ENCODE measurements around the gene NUMB. TPM values are rescaled to one million over a fixed set of nuclear protein-coding genes. Genes with fewer than 3 reads are reported as not detected.

NUMB gene
- total RNA-seq, 1 experiment from 2014 or later, result 75.2 TPM

GRCh38 chr14:73461478-73462047 lies 3.2 kb upstream of the NUMB start:
- intact Hi-C loops (cut with micrococcal nuclease; ENCODE audit: unreplicated experiment), result no loop called here
- Mint-ChIP-seq H3K36me3 (ENCODE audit: insufficient read depth, unreplicated experiment) (peaks cover 28% of the 10 kb centered on the region), H3K9me3 (ENCODE audit: low read depth, unreplicated experiment) (no peaks in the 10 kb centered on the region), H3K27ac (ENCODE audit: unreplicated experiment) (peak overlapping the region; percentile 67), H3K27me3 (ENCODE audit: unreplicated experiment) (no peaks in the 10 kb centered on the region), H3K4me3 (ENCODE audit: low read depth, unreplicated experiment) (peak overlapping the region; percentile 58), H3K4me1 (ENCODE audit: low read depth, unreplicated experiment) (peaks cover 55% of the 10 kb centered on the region)
- no peak for DNase-seq
- CTCF ChIA-PET, result interaction anchor here (0.5 to 2.3 kb wide), 6 partner anchors 10 to 1705 kb away, joined by 3 to 9 read pairs (median 4); no protein-coding TSS in a partner anchor
- BruUV-seq (replicated peaks), result no TSS peak
- TF ChIP-seq CTCF (IDR thresholded peaks at IDR 0.05; ENCODE audit: unreplicated experiment), result no peak

GRCh38 chr14:73460691-73461127 lies 2.4 kb upstream of the NUMB start:
- no peak for DNase-seq
- no peaks in the 10 kb centered on the region for H3K9me3 Mint-ChIP-seq (ENCODE audit: low read depth, unreplicated experiment)
- H3K36me3 Mint-ChIP-seq (ENCODE audit: insufficient read depth, unreplicated experiment), result peaks cover 28% of the 10 kb centered on the region
- peak overlapping the region; percentile 17 for H3K27ac Mint-ChIP-seq (ENCODE audit: unreplicated experiment)
- peaks cover 50% of the 10 kb centered on the region for H3K4me1 Mint-ChIP-seq (ENCODE audit: low read depth, unreplicated experiment)
- CTCF ChIA-PET, result interaction anchor here (0.5 to 0.9 kb wide), 3 partner anchors 26 to 107 kb away, joined by 3 to 5 read pairs (median 3); no protein-coding TSS in a partner anchor
- no peak overlapping the region for H3K4me3 Mint-ChIP-seq (ENCODE audit: low read depth, unreplicated experiment)
- intact Hi-C loops (cut with micrococcal nuclease; ENCODE audit: unreplicated experiment), result no loop called here
- no TSS peak for BruUV-seq (replicated peaks)
- TF ChIP-seq CTCF (IDR thresholded peaks at IDR 0.05; ENCODE audit: unreplicated experiment), result no peak
- H3K27me3 Mint-ChIP-seq (ENCODE audit: unreplicated experiment), result no peaks in the 10 kb centered on the region

- peak overlapping the region; percentile 99 for H3K27ac Mint-ChIP-seq (ENCODE audit: unreplicated experiment)
- DNase-seq, result no peak
- H3K36me3 Mint-ChIP-seq (ENCODE audit: insufficient read depth, unreplicated experiment), result peaks cover 28% of the 10 kb centered on the region
- intact Hi-C loops (cut with micrococcal nuclease; ENCODE audit: unreplicated experiment), result no loop called here
- peak overlapping the region; percentile 85 for H3K4me3 Mint-ChIP-seq (ENCODE audit: low read depth, unreplicated experiment)
- TF ChIP-seq CTCF (IDR thresholded peaks at IDR 0.05; ENCODE audit: unreplicated experiment), result no peak
- BruUV-seq (replicated peaks), result no TSS peak
- H3K27me3 Mint-ChIP-seq (ENCODE audit: unreplicated experiment), result no peaks in the 10 kb centered on the region
- CTCF ChIA-PET, result interaction anchor here (0.7 to 3.8 kb wide), 2 partner anchors 159 to 164 kb away, joined by 4 to 24 read pairs; no protein-coding TSS in a partner anchor
- no peaks in the 10 kb centered on the region for H3K9me3 Mint-ChIP-seq (ENCODE audit: low read depth, unreplicated experiment)
- peaks cover 43% of the 10 kb centered on the region for H3K4me1 Mint-ChIP-seq (ENCODE audit: low read depth, unreplicated experiment)
Measured at GRCh38 chr14:73459959-73460358, 1.6 kb upstream of the NUMB start.

- no TSS peak for BruUV-seq (replicated peaks)
- intact Hi-C loops (cut with micrococcal nuclease; ENCODE audit: unreplicated experiment), result loop anchor here (1.0 kb wide), 1 partner anchor 163 kb away; no protein-coding TSS in a partner anchor
Measured at GRCh38 chr14:73457924-73458182, 493 bp downstream of the NUMB start.

More at GRCh38 chr14:73457924-73458182, 493 bp downstream of the NUMB start:
- Mint-ChIP-seq H3K27ac (ENCODE audit: unreplicated experiment) (peak overlapping the region; percentile 99), H3K4me1 (ENCODE audit: low read depth, unreplicated experiment) (peaks cover 42% of the 10 kb centered on the region), H3K36me3 (ENCODE audit: insufficient read depth, unreplicated experiment) (peaks cover 28% of the 10 kb centered on the region), H3K4me3 (ENCODE audit: low read depth, unreplicated experiment) (peak overlapping the region; percentile 85), H3K9me3 (ENCODE audit: low read depth, unreplicated experiment) (no peaks in the 10 kb centered on the region), H3K27me3 (ENCODE audit: unreplicated experiment) (no peaks in the 10 kb centered on the region)
- peak; percentile 38 for DNase-seq
- no peak for TF ChIP-seq CTCF (IDR thresholded peaks at IDR 0.05; ENCODE audit: unreplicated experiment)
- CTCF ChIA-PET, result interaction anchor here (3.8 kb wide), 1 partner anchor 162 kb away, joined by 24 read pairs; no protein-coding TSS in a partner anchor

All from Calu3 (cell line).